Measurements from ENCODE around the gene USP24.

Gene USP24

DNA sequence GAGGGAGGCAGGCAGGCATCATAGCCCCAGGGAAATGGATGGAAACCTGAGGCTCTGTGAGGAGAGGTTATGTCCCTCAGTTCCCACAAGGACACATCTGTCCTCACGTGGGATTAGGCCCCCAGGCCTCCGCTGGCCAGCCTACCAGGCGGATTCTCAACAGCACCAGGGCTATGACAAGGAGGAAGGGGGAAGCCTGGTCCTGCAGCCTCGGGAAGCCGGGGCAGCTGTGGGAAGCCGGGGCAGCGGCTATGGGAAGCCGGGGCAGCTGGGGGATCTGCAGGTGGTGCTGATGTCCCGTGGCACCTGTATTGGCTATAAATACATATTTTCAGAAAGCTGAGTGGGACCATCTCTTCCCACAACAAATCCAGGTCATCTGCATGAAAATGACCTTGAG, 196.8 kb downstream of the USP24 start:
- no peak for DNase-seq
